H9 (cell line): Measurements from ENCODE around the gene NKRF. TPM values are rescaled to one million over a fixed set of nuclear protein-coding genes. Genes with fewer than 3 reads are reported as not detected.

Experiments used
- DNase-seq: peaks from one replicate; pipeline ENCODE4 v3.0.0-alpha.2; 2017
- H2AFZ ChIP-seq: one replicate; pipeline ENCODE4 v1.6.1; 2013; ENCODE audit warnings: mild to moderate bottlenecking, low read length, control low read depth, moderate library complexity
- H2AK5ac ChIP-seq: 2 replicates; pipeline ENCODE4 v1.6.1; 2013; ENCODE audit warnings: low read length, control low read depth, mixed read lengths; ENCODE audit not compliant: insufficient read length
- H2BK120ac ChIP-seq: one replicate; pipeline ENCODE4 v1.6.1; 2013; ENCODE audit warnings: low read depth, mild to moderate bottlenecking, low read length, control low read depth, inconsistent platforms; ENCODE audit not compliant: poor library complexity, severe bottlenecking
- H2BK12ac ChIP-seq: 2 replicates; pipeline ENCODE4 v1.6.1; 2013; ENCODE audit warnings: low read length, control low read depth, mixed read lengths, low read depth; ENCODE audit not compliant: insufficient read length
- H2BK15ac ChIP-seq: 2 replicates; pipeline ENCODE4 v1.6.1; 2013; ENCODE audit warnings: low read depth, low read length, control low read depth
- H2BK20ac ChIP-seq: one replicate; pipeline ENCODE4 v1.6.1; 2013; ENCODE audit warnings: low read depth, mild to moderate bottlenecking, low read length, control low read depth, inconsistent platforms; ENCODE audit not compliant: poor library complexity, severe bottlenecking
- H2BK5ac ChIP-seq: 2 replicates; pipeline ENCODE4 v1.6.1; 2013; ENCODE audit warnings: low read length, control low read depth, mixed read lengths; ENCODE audit not compliant: insufficient read length
- H3K14ac ChIP-seq: 2 replicates; pipeline ENCODE4 v1.6.1; 2013; ENCODE audit warnings: low read length, control low read depth; ENCODE audit not compliant: insufficient read depth
- H3K18ac ChIP-seq: 2 replicates; pipeline ENCODE4 v1.6.1; 2013; ENCODE audit warnings: low read depth, mild to moderate bottlenecking, mixed read lengths, low read length, control low read depth; ENCODE audit not compliant: insufficient read length
- H3K23ac ChIP-seq: 2 replicates; pipeline ENCODE4 v1.6.1; 2013; ENCODE audit warnings: low read length, control low read depth, mixed read lengths, low read depth; ENCODE audit not compliant: insufficient read length
- H3K23me2 ChIP-seq: 2 replicates; pipeline ENCODE4 v1.6.1; 2013; ENCODE audit warnings: low read depth, mild to moderate bottlenecking, mixed read lengths, low read length, control low read depth; ENCODE audit not compliant: insufficient read length, poor library complexity, severe bottlenecking
- H3K27ac ChIP-seq: 2 replicates; pipeline ENCODE4 v1.5.1; 2013; ENCODE audit warnings: low read length, control low read depth, mixed read lengths, low read depth; ENCODE audit not compliant: insufficient read length
- H3K27me3 ChIP-seq: 2 replicates; pipeline ENCODE4 v1.6.1; 2013; ENCODE audit warnings: low read length, control low read depth, inconsistent platforms; ENCODE audit not compliant: insufficient read depth
- H3K4ac ChIP-seq: 2 replicates; pipeline ENCODE4 v1.6.1; 2013; ENCODE audit warnings: low read depth, mild to moderate bottlenecking, control low read depth, inconsistent platforms, low read length, moderate library complexity
- H3K4me1 ChIP-seq: 2 replicates; pipeline ENCODE4 v1.6.1; 2013; ENCODE audit warnings: low read length, control low read depth, inconsistent platforms; ENCODE audit not compliant: insufficient read depth
- H3K4me2 ChIP-seq: 2 replicates; pipeline ENCODE4 v1.6.1; 2013; ENCODE audit warnings: low read length, control low read depth, mixed read lengths; ENCODE audit not compliant: insufficient read length, insufficient read depth
- H3K56ac ChIP-seq: 2 replicates; pipeline ENCODE4 v1.6.1; 2013; ENCODE audit warnings: low read depth, mild to moderate bottlenecking, mixed read lengths, low read length, control low read depth; ENCODE audit not compliant: insufficient read length
- H3K79me1 ChIP-seq: 2 replicates; pipeline ENCODE4 v1.6.1; 2013; ENCODE audit warnings: low read depth, mild to moderate bottlenecking, moderate library complexity, low read length, control low read depth, inconsistent platforms; ENCODE audit not compliant: insufficient read depth, poor library complexity, severe bottlenecking
- H3K79me2 ChIP-seq: 2 replicates; pipeline ENCODE4 v1.6.1; 2013; ENCODE audit warnings: low read length, control low read depth, inconsistent platforms; ENCODE audit not compliant: insufficient read depth
- H3K9ac ChIP-seq: 2 replicates; pipeline ENCODE4 v1.6.1; 2013; ENCODE audit warnings: low read length, control low read depth, mixed read lengths; ENCODE audit not compliant: insufficient read length; ENCODE audit errors: extremely low read depth
- H3K9me3 ChIP-seq: one replicate; pipeline ENCODE4 v1.6.1; 2013; ENCODE audit warnings: low read depth, low read length, inconsistent platforms; ENCODE audit not compliant: control insufficient read depth
- H3T11ph ChIP-seq: one replicate; pipeline ENCODE4 v1.6.1; 2013; ENCODE audit warnings: mild to moderate bottlenecking, low read length, control low read depth, inconsistent platforms
- H4K20me1 ChIP-seq: one replicate; pipeline ENCODE4 v1.6.1; 2013; ENCODE audit not compliant: control insufficient read depth, insufficient read length, insufficient read depth
- H4K5ac ChIP-seq: 2 replicates; pipeline ENCODE4 v1.6.1; 2013; ENCODE audit warnings: low read depth, mild to moderate bottlenecking, mixed read lengths, low read length, control low read depth; ENCODE audit not compliant: insufficient read length
- H4K8ac ChIP-seq: replicated peaks from 2 replicates; pipeline ENCODE4 v1.6.1; 2013; ENCODE audit warnings: low read length, control low read depth, mixed read lengths, low read depth; ENCODE audit not compliant: insufficient read length
- H4K91ac ChIP-seq: 2 replicates; pipeline ENCODE4 v1.6.1; 2013; ENCODE audit warnings: low read depth, mild to moderate bottlenecking, moderate library complexity, mixed read lengths, low read length, control low read depth; ENCODE audit not compliant: insufficient read length
- H3K27ac Mint-ChIP-seq, 3 experiments: 2 replicates in 2 of 3; 3 replicates in 1 of 3; pipeline ENCODE4 v1.8.0; 2020 to 2021; ENCODE audit warnings: mixed read lengths in 3 of 3, mild to moderate bottlenecking in 1 of 3, moderate library complexity in 1 of 3
- H3K27me3 Mint-ChIP-seq: 2 replicates; pipeline ENCODE4 v1.8.0; 2021; ENCODE audit warnings: low read depth, mild to moderate bottlenecking, moderate library complexity, mixed read lengths
- H3K36me3 Mint-ChIP-seq, 3 experiments: 2 replicates in 2 of 3; 3 replicates in 1 of 3; pipeline ENCODE4 v1.8.0; 2020 to 2021; ENCODE audit warnings: low read depth in 3 of 3, mixed read lengths in 3 of 3; ENCODE audit not compliant: insufficient read depth in 1 of 3
- H3K4me1 Mint-ChIP-seq, 2 experiments: 2 replicates each; pipeline ENCODE4 v1.8.0; 2020; ENCODE audit warnings: mixed read lengths in 2 of 2
- H3K4me3 Mint-ChIP-seq, 2 experiments: 2 replicates in 1 of 2; 3 replicates in 1 of 2; pipeline ENCODE4 v1.8.0; 2020 to 2021; ENCODE audit warnings: mild to moderate bottlenecking in 2 of 2, mixed read lengths in 2 of 2, moderate library complexity in 1 of 2
- H3K9me3 Mint-ChIP-seq, 2 experiments: 2 replicates in 1 of 2; 3 replicates in 1 of 2; pipeline ENCODE4 v1.8.0; 2020; ENCODE audit warnings: mild to moderate bottlenecking in 2 of 2, mixed read lengths in 2 of 2, moderate library complexity in 1 of 2
- CTCF ChIP-seq: fragments of 200-600 bp; sonication (generic); conservative IDR thresholded peaks from 3 replicates; pipeline ENCODE4 v1.8.0; 2021; ENCODE audit warnings: antibody characterized with exemption, mild to moderate bottlenecking
- WGBS: extraction: QIAGEN DNeasy Blood & Tissue Kit; methylation state at CpG from one replicate; pipeline ENCODE4 v1.1.7; 2013; ENCODE audit warnings: missing lambda C conversion rate, low lambda C conversion rate, mixed read lengths; ENCODE audit not compliant: insufficient read length; ENCODE audit errors: extremely low coverage; 5-methylcytosine and 5-hydroxymethylcytosine counted together
- total RNA-seq: library from RNA; stranded (reverse); gene quantifications from 2 replicates; pipeline ENCODE4 v1.2.1, GENCODE V29; 2021

The NKRF gene
- total RNA-seq, 1 experiment from 2014 or later, result 15.1 TPM

DNA sequence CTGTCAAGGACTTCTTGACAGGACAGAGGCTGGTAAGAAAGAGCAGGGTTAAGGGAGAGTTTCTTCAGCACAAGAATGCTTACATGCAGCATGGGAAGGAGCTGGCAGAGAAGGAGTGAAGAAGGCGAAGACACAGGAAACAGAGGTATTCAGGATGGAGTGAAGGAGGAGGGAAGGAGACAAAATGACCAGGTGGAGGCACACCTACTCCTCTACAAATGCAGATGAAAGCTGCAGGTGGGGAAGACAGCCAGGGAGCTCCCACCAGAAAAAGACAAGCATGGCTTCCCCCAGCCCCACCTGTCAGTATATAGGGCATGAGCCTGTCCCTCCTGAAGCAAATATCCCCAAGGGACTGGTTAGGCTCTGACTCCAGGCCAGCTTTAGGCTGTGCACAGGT lies 29.6 kb upstream of the NKRF start:
- H3K4ac ChIP-seq, result no peak overlapping the region
- TF ChIP-seq CTCF, result no peak
- no peak overlapping the region for H3T11ph ChIP-seq
- no peak overlapping the region for H2AK5ac ChIP-seq
- Mint-ChIP-seq H3K4me1 (peaks cover 14 to 15% of the 10 kb centered on the region in 2 experiments), H3K36me3 (peaks cover 30 to 49% (median 34%) of the 10 kb centered on the region in 3 experiments), H3K27me3 (no peaks in the 10 kb centered on the region; the same call in none of the 2 replicates), H3K27ac (peak overlapping the region in 2 of 3 experiments; percentile 42 to 63; a peak in 3 of 7 replicates), H3K9me3 (peaks cover 72% of the 10 kb centered on the region in 2 experiments), H3K4me3 (no peak overlapping the region; a peak in 1 of 5 replicates)
- peaks cover 33% of the 10 kb centered on the region for H3K9me3 ChIP-seq
- no peak overlapping the region for H2BK5ac ChIP-seq
- H3K27ac ChIP-seq, result no peak overlapping the region
- peak; percentile 29 for DNase-seq
- no peak overlapping the region for H3K4me2 ChIP-seq
- no peak overlapping the region for H3K18ac ChIP-seq
- H3K23ac ChIP-seq, result no peak overlapping the region
- no CpG with 5 or more reads among the region's 1 CpG for WGBS
- H2BK12ac ChIP-seq, result no peak overlapping the region
- H4K20me1 ChIP-seq, result no peaks in the 10 kb centered on the region
- no peaks in the 10 kb centered on the region for H3K79me2 ChIP-seq
- H3K9ac ChIP-seq, result no peak overlapping the region
- H2AFZ ChIP-seq, result no peak overlapping the region
- H3K27me3 ChIP-seq, result no peaks in the 10 kb centered on the region
- no peaks in the 10 kb centered on the region for H3K79me1 ChIP-seq
- H4K91ac ChIP-seq, result no peak overlapping the region
- H2BK20ac ChIP-seq, result no peak overlapping the region
- no peaks in the 10 kb centered on the region for H3K4me1 ChIP-seq
- no peak overlapping the region for H4K5ac ChIP-seq
- H3K14ac ChIP-seq, result no peak overlapping the region
- no peak overlapping the region for H2BK120ac ChIP-seq
- no peak overlapping the region for H3K56ac ChIP-seq
- no peak overlapping the region for H4K8ac ChIP-seq
- no peaks in the 10 kb centered on the region for H3K23me2 ChIP-seq
- no peak overlapping the region for H2BK15ac ChIP-seq
